ENCODE measurements around the gene GPR160.

GRCh38 chr3:169992781-169993180 is 45.0 kb upstream of the GPR160 start:
- TF ChIP-seq SUZ12 (IDR thresholded peaks at IDR 0.05; ENCODE audit: extremely low read depth, insufficient read depth, insufficient read length): no peak
- TF ChIP-seq YY1 (IDR thresholded peaks at IDR 0.05; ENCODE audit: insufficient read depth, insufficient read length): no peak

Data from NT2/D1 (cell line).